ENCODE data around the gene USP24.

- TF ChIP-seq POLR2AphosphoS5 (IDR thresholded peaks at IDR 0.05; ENCODE audit: borderline replicate concordance, low read depth, low read length), result no peak
- no peak for TF ChIP-seq EZH2 (IDR thresholded peaks at IDR 0.05)
- no peak for TF ChIP-seq FOXP2 (optimal IDR thresholded peaks at IDR 0.05; ENCODE audit: control extremely low read depth, extremely low read length, insufficient read depth)
These were observed 9.6 kb upstream of the USP24 start for GRCh38 chr1:55224729-55225128.

Data from SK-N-MC (cell line).